Epithelial cell of esophagus (primary cell): ENCODE results near the gene SRGAP3.
A peak's percentile ranks its signal among the peaks of the same experiment; 100 is the strongest.

Source experiments
- DNase-seq: peaks from one replicate; pipeline ENCODE4 v3.0.0; 2010; ENCODE audit warnings: low read depth
- H3K4me3 ChIP-seq: 2 replicates; pipeline ENCODE4 v1.5.1; 2011; ENCODE audit warnings: mild to moderate bottlenecking, low read length, control low read depth
- CTCF ChIP-seq: IDR thresholded peaks from 2 replicates; pipeline ENCODE4 v1.5.1; 2011; ENCODE audit warnings: low read depth, mild to moderate bottlenecking, low read length, control low read depth, inconsistent platforms; ENCODE audit not compliant: insufficient read depth; ENCODE audit errors: missing control alignments

SRGAP3 gene

GRCh38 chr3:8945890-8946600, 303.4 kb downstream of the SRGAP3 start:
- H3K4me3 ChIP-seq: no peak overlapping the region
- TF ChIP-seq CTCF: no peak
- DNase-seq: no peak

- DNase-seq: no peak
- no peak overlapping the region for H3K4me3 ChIP-seq
- no peak for TF ChIP-seq CTCF
Observed at GRCh38 chr3:8942746-8943488, 306.5 kb downstream of the SRGAP3 start.

- TF ChIP-seq CTCF: no peak
- DNase-seq: no peak
- no peak overlapping the region for H3K4me3 ChIP-seq
Observed at GRCh38 chr3:8942115-8942514, 307.3 kb downstream of the SRGAP3 start.

- peak; percentile 41 for DNase-seq
- no peak overlapping the region for H3K4me3 ChIP-seq
- peak; percentile 38 for TF ChIP-seq CTCF
Observed at GRCh38 chr3:8938021-8938420, 311.4 kb downstream of the SRGAP3 start.

- no peak for TF ChIP-seq CTCF
- DNase-seq: peak; percentile 79
- no peak overlapping the region for H3K4me3 ChIP-seq
Observed at GRCh38 chr3:8937064-8938020, 312.1 kb downstream of the SRGAP3 start.

GRCh38 chr3:8932507-8932906, 316.9 kb downstream of the SRGAP3 start:
- no peak overlapping the region for H3K4me3 ChIP-seq
- DNase-seq: peak; percentile 21
- no peak for TF ChIP-seq CTCF
